ENCODE data around the gene NEDD9. TPM values are rescaled to one million over a fixed set of nuclear protein-coding genes. Genes with fewer than 3 reads are reported as not detected.

NEDD9 gene
- polyA plus RNA-seq, 4 donors = 13.6 to 17.6 (median 15.0) TPM

- Histone ChIP-seq H3K36me3 (ENCODE audit: control insufficient read depth in 3 of 3, insufficient read depth in 2 of 3, low read depth in 1 of 3, low read length in 3 of 3) (no peaks in the 10 kb centered on the region), H3K4me3 (ENCODE audit: low read depth in 1 of 3, low read length in 3 of 3) (no peak overlapping the region), H3K27me3 (ENCODE audit: control insufficient read depth in 3 of 3, insufficient read depth in 3 of 3, low read length in 3 of 3) (no peaks in the 10 kb centered on the region), H3K4me1 (ENCODE audit: control insufficient read depth in 3 of 3, insufficient read depth in 2 of 3, low read depth in 1 of 3, low read length in 2 of 3) (no peaks in the 10 kb centered on the region), H3K9me3 (ENCODE audit: control insufficient read depth in 2 of 2, insufficient read depth in 1 of 2, low read depth in 1 of 2, low read length in 1 of 2) (no peaks in the 10 kb centered on the region), H3K27ac (ENCODE audit: low read depth in 1 of 3, low read length in 2 of 3) (no peak overlapping the region)
- FAIRE-seq (no peak), DNase-seq (no peak)
- WGBS, 3 donors = 95 to 96% (median 95%) methylated on average over 13 of the region's 13 CpGs
Measured at GRCh38 chr6:11171952-11172351, 60.5 kb downstream of the NEDD9 start.

GRCh38 chr6:11168091-11168635 is 64.3 kb downstream of the NEDD9 start:
- 74 to 84% (median 81%) methylated on average over 7 of the region's 7 CpGs for WGBS, 3 donors
- Histone ChIP-seq H3K27me3 (ENCODE audit: control insufficient read depth in 3 of 3, insufficient read depth in 3 of 3, low read length in 3 of 3) (no peaks in the 10 kb centered on the region), H3K27ac (ENCODE audit: low read depth in 1 of 3, low read length in 2 of 3) (no peak overlapping the region), H3K9me3 (ENCODE audit: control insufficient read depth in 2 of 2, insufficient read depth in 1 of 2, low read depth in 1 of 2, low read length in 1 of 2) (no peaks in the 10 kb centered on the region), H3K4me1 (ENCODE audit: control insufficient read depth in 3 of 3, insufficient read depth in 2 of 3, low read depth in 1 of 3, low read length in 2 of 3) (peaks cover 0 to 8% (median 0%) of the 10 kb centered on the region in 3 donors), H3K4me3 (ENCODE audit: low read depth in 1 of 3, low read length in 3 of 3) (no peak overlapping the region), H3K36me3 (ENCODE audit: control insufficient read depth in 3 of 3, insufficient read depth in 2 of 3, low read depth in 1 of 3, low read length in 3 of 3) (no peaks in the 10 kb centered on the region)
- DNase-seq = no peak
- FAIRE-seq = no peak

GRCh38 chr6:11166948-11167347 is 65.5 kb downstream of the NEDD9 start:
- Histone ChIP-seq H3K27me3 (ENCODE audit: control insufficient read depth in 3 of 3, insufficient read depth in 3 of 3, low read length in 3 of 3) (no peaks in the 10 kb centered on the region), H3K27ac (ENCODE audit: low read depth in 1 of 3, low read length in 2 of 3) (no peak overlapping the region), H3K4me3 (ENCODE audit: low read depth in 1 of 3, low read length in 3 of 3) (no peak overlapping the region), H3K4me1 (ENCODE audit: control insufficient read depth in 3 of 3, insufficient read depth in 2 of 3, low read depth in 1 of 3, low read length in 2 of 3) (peaks cover 0 to 8% (median 0%) of the 10 kb centered on the region in 3 donors), H3K9me3 (ENCODE audit: control insufficient read depth in 2 of 2, insufficient read depth in 1 of 2, low read depth in 1 of 2, low read length in 1 of 2) (no peaks in the 10 kb centered on the region), H3K36me3 (ENCODE audit: control insufficient read depth in 3 of 3, insufficient read depth in 2 of 3, low read depth in 1 of 3, low read length in 3 of 3) (no peaks in the 10 kb centered on the region)
- FAIRE-seq (no peak), DNase-seq (no peak)
- 38 to 56% (median 44%) methylated on average over 4 of the region's 4 CpGs for WGBS, 3 donors

- H3K27ac ChIP-seq (ENCODE audit: low read depth in 1 of 3, low read length in 2 of 3) = no peak overlapping the region
- no peaks in the 10 kb centered on the region for H3K9me3 ChIP-seq (ENCODE audit: control insufficient read depth in 2 of 2, insufficient read depth in 1 of 2, low read depth in 1 of 2, low read length in 1 of 2)
- peaks cover 0 to 8% (median 0%) of the 10 kb centered on the region in 3 donors for H3K4me1 ChIP-seq (ENCODE audit: control insufficient read depth in 3 of 3, insufficient read depth in 2 of 3, low read depth in 1 of 3, low read length in 2 of 3)
- DNase-seq (peak in 1 of 2 donors; percentile 39), FAIRE-seq (no peak)
- no peaks in the 10 kb centered on the region for H3K27me3 ChIP-seq (ENCODE audit: control insufficient read depth in 3 of 3, insufficient read depth in 3 of 3, low read length in 3 of 3)
- no peak overlapping the region for H3K4me3 ChIP-seq (ENCODE audit: low read depth in 1 of 3, low read length in 3 of 3)
- 76 to 82% (median 80%) methylated on average over 20 of the region's 20 CpGs for WGBS, 3 donors
- H3K36me3 ChIP-seq (ENCODE audit: control insufficient read depth in 3 of 3, insufficient read depth in 2 of 3, low read depth in 1 of 3, low read length in 3 of 3) = no peaks in the 10 kb centered on the region
Measured at GRCh38 chr6:11164717-11165646, 67.5 kb downstream of the NEDD9 start.

GRCh38 chr6:11163932-11164331 is 68.5 kb downstream of the NEDD9 start:
- DNase-seq (no peak), FAIRE-seq (no peak)
- H3K36me3 ChIP-seq (ENCODE audit: control insufficient read depth in 3 of 3, insufficient read depth in 2 of 3, low read depth in 1 of 3, low read length in 3 of 3) = no peaks in the 10 kb centered on the region
- H3K9me3 ChIP-seq (ENCODE audit: control insufficient read depth in 2 of 2, insufficient read depth in 1 of 2, low read depth in 1 of 2, low read length in 1 of 2) = no peaks in the 10 kb centered on the region
- H3K4me3 ChIP-seq (ENCODE audit: low read depth in 1 of 3, low read length in 3 of 3) = no peak overlapping the region
- no peak overlapping the region for H3K27ac ChIP-seq (ENCODE audit: low read depth in 1 of 3, low read length in 2 of 3)
- 60 to 84% (median 83%) methylated on average over 2 of the region's 2 CpGs for WGBS, 3 donors
- H3K27me3 ChIP-seq (ENCODE audit: control insufficient read depth in 3 of 3, insufficient read depth in 3 of 3, low read length in 3 of 3) = no peaks in the 10 kb centered on the region
- H3K4me1 ChIP-seq (ENCODE audit: control insufficient read depth in 3 of 3, insufficient read depth in 2 of 3, low read depth in 1 of 3, low read length in 2 of 3) = peaks cover 0 to 8% (median 0%) of the 10 kb centered on the region in 3 donors

- no peak overlapping the region for H3K4me3 ChIP-seq (ENCODE audit: low read depth in 1 of 3, low read length in 3 of 3)
- 92 to 97% (median 95%) methylated on average over 3 of the region's 3 CpGs for WGBS, 3 donors
- H3K9me3 ChIP-seq (ENCODE audit: control insufficient read depth in 2 of 2, insufficient read depth in 1 of 2, low read depth in 1 of 2, low read length in 1 of 2) = no peaks in the 10 kb centered on the region
- FAIRE-seq = no peak
- no peaks in the 10 kb centered on the region for H3K36me3 ChIP-seq (ENCODE audit: control insufficient read depth in 3 of 3, insufficient read depth in 2 of 3, low read depth in 1 of 3, low read length in 3 of 3)
- peaks cover 0 to 8% (median 0%) of the 10 kb centered on the region in 3 donors for H3K4me1 ChIP-seq (ENCODE audit: control insufficient read depth in 3 of 3, insufficient read depth in 2 of 3, low read depth in 1 of 3, low read length in 2 of 3)
- H3K27ac ChIP-seq (ENCODE audit: low read depth in 1 of 3, low read length in 2 of 3) = no peak overlapping the region
- no peaks in the 10 kb centered on the region for H3K27me3 ChIP-seq (ENCODE audit: control insufficient read depth in 3 of 3, insufficient read depth in 3 of 3, low read length in 3 of 3)
- no peak for DNase-seq
Measured at GRCh38 chr6:11162262-11162661, 70.2 kb downstream of the NEDD9 start.

- H3K27me3 ChIP-seq (ENCODE audit: control insufficient read depth in 3 of 3, insufficient read depth in 3 of 3, low read length in 3 of 3) = no peaks in the 10 kb centered on the region
- no peak for DNase-seq
- no peak overlapping the region for H3K4me3 ChIP-seq (ENCODE audit: low read depth in 1 of 3, low read length in 3 of 3)
- H3K36me3 ChIP-seq (ENCODE audit: control insufficient read depth in 3 of 3, insufficient read depth in 2 of 3, low read depth in 1 of 3, low read length in 3 of 3) = no peaks in the 10 kb centered on the region
- 89 to 93% (median 91%) methylated on average over 9 of the region's 9 CpGs for WGBS, 3 donors
- H3K27ac ChIP-seq (ENCODE audit: low read depth in 1 of 3, low read length in 2 of 3) = no peak overlapping the region
- H3K4me1 ChIP-seq (ENCODE audit: control insufficient read depth in 3 of 3, insufficient read depth in 2 of 3, low read depth in 1 of 3, low read length in 2 of 3) = peaks cover 0 to 8% (median 0%) of the 10 kb centered on the region in 3 donors
- H3K9me3 ChIP-seq (ENCODE audit: control insufficient read depth in 2 of 2, insufficient read depth in 1 of 2, low read depth in 1 of 2, low read length in 1 of 2) = no peaks in the 10 kb centered on the region
- no peak for FAIRE-seq
Measured at GRCh38 chr6:11161031-11161956, 71.2 kb downstream of the NEDD9 start.

GRCh38 chr6:11160199-11160598 is 72.3 kb downstream of the NEDD9 start:
- DNase-seq = no peak
- WGBS, 3 donors = 50 to 75% (median 64%) methylated on average over 1 of the region's 1 CpG
- FAIRE-seq = no peak

More at GRCh38 chr6:11160199-11160598, 72.3 kb downstream of the NEDD9 start:
- peaks cover 0 to 5% (median 0%) of the 10 kb centered on the region in 3 donors for H3K4me1 ChIP-seq (ENCODE audit: control insufficient read depth in 3 of 3, insufficient read depth in 2 of 3, low read depth in 1 of 3, low read length in 2 of 3)
- H3K27ac ChIP-seq (ENCODE audit: low read depth in 1 of 3, low read length in 2 of 3) = no peak overlapping the region
- no peaks in the 10 kb centered on the region for H3K9me3 ChIP-seq (ENCODE audit: control insufficient read depth in 2 of 2, insufficient read depth in 1 of 2, low read depth in 1 of 2, low read length in 1 of 2)
- H3K36me3 ChIP-seq (ENCODE audit: control insufficient read depth in 3 of 3, insufficient read depth in 2 of 3, low read depth in 1 of 3, low read length in 3 of 3) = no peaks in the 10 kb centered on the region
- no peaks in the 10 kb centered on the region for H3K27me3 ChIP-seq (ENCODE audit: control insufficient read depth in 3 of 3, insufficient read depth in 3 of 3, low read length in 3 of 3)
- no peak overlapping the region for H3K4me3 ChIP-seq (ENCODE audit: low read depth in 1 of 3, low read length in 3 of 3)

All from small intestine (tissue), 7 donors.